GM18868 (cell line): ENCODE measurements around the gene MARCHF11.

Experiments
- ATAC-seq: cut with Tn5 transposase; IDR thresholded peaks from one replicate; pipeline ENCODE4 v1.9.1; 2021; ENCODE audit warnings: mild to moderate bottlenecking, moderate library complexity; ENCODE audit not compliant: unreplicated experiment

MARCHF11 gene

GRCh38 chr5:16179511-16179935 is at the start of gene MARCHF11:
Gene MARCHF11 (minus strand): TSS chr5:16179791. CDS start chr5:16179575, 216 bp downstream.
- no peak for ATAC-seq

- ATAC-seq: no peak
Observed at GRCh38 chr5:16225927-16226326, 46.3 kb upstream of the MARCHF11 start.

GRCh38 chr5:16192311-16192710 is 12.7 kb upstream of the MARCHF11 start:
- ATAC-seq: peak; percentile 53

GRCh38 chr5:16180789-16181082 is 1.1 kb upstream of the MARCHF11 start:
- ATAC-seq: no peak

GRCh38 chr5:16179936-16180788 is 571 bp upstream of the MARCHF11 start:
- no peak for ATAC-seq

- no peak for ATAC-seq
Observed at GRCh38 chr5:16178745-16179372, 732 bp downstream of the MARCHF11 start.

GRCh38 chr5:16169550-16169949 is 10.0 kb downstream of the MARCHF11 start:
- no peak for ATAC-seq

- peak; percentile 99 for ATAC-seq
Observed at GRCh38 chr5:16160706-16161105, 18.9 kb downstream of the MARCHF11 start.

- no peak for ATAC-seq
Observed at GRCh38 chr5:16159636-16160035, 20.0 kb downstream of the MARCHF11 start.

- no peak for ATAC-seq
Observed at GRCh38 chr5:16156152-16156551, 23.4 kb downstream of the MARCHF11 start.

GRCh38 chr5:16152601-16153568 is 26.7 kb downstream of the MARCHF11 start:
- no peak for ATAC-seq

- no peak for ATAC-seq
Observed at GRCh38 chr5:16149621-16150020, 30.0 kb downstream of the MARCHF11 start.

GRCh38 chr5:16147179-16147900 is 32.3 kb downstream of the MARCHF11 start:
- ATAC-seq: no peak

GRCh38 chr5:16144416-16144815 is 35.2 kb downstream of the MARCHF11 start:
- ATAC-seq: no peak

- ATAC-seq: no peak
Observed at GRCh38 chr5:16143361-16144049, 36.1 kb downstream of the MARCHF11 start.

- no peak for ATAC-seq
Observed at GRCh38 chr5:16140944-16141343, 38.6 kb downstream of the MARCHF11 start.

GRCh38 chr5:16140417-16140816 is 39.2 kb downstream of the MARCHF11 start:
- no peak for ATAC-seq

GRCh38 chr5:16137177-16137576 is 42.4 kb downstream of the MARCHF11 start:
- no peak for ATAC-seq

- ATAC-seq: no peak
Observed at GRCh38 chr5:16135506-16135905, 44.1 kb downstream of the MARCHF11 start.

GRCh38 chr5:16135003-16135402 is 44.6 kb downstream of the MARCHF11 start:
- no peak for ATAC-seq
